Adrenal gland (tissue), 5 donors: ENCODE results near the gene SNAPC5.

ENCODE experiments used
- POLR2A ChIP-seq, 2 donors: fragments of 450-650 bp; IDR thresholded peaks; one replicate each; pipeline ENCODE4 v1.6.1; 2017; ENCODE audit warnings: antibody characterized with exemption in 2 of 2, mild to moderate bottlenecking in 2 of 2, moderate library complexity in 1 of 2
- TF ChIP-seq, protein P1 (sequence below), 6 experiments: fragments of 450-650 bp in 4 of 6; fragments of 200-600 bp in 2 of 6; sonication (generic) in 1 of 6; IDR thresholded peaks; 1 replicate in 5 of 6; 2 replicates in 1 of 6; pipeline versions ENCODE4 v1.5.1 to v1.8.0; 2016 to 2021; ENCODE audit warnings: antibody characterized with exemption in 6 of 6, mild to moderate bottlenecking in 2 of 6, moderate library complexity in 1 of 6
- donor health status: DM: no; HTN: no; CAD: no.

DNA sequence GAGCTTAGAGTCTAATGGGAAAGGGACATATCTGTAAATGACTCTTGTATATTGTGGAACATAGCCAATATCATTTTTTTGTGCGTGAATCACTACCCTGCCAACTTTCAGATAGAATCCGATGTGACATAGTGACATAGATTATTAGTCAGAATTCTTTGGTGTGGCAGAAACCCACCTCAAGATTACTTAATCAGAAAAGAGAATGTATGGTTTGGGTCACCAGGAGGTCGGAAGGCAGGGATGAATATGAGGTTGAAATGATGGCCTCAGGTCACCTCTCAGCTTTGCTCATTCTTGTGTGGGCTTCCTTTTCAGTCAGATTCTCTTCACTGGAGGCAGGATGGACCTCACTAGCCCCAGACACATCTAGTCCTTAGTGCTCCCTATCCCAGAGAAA, 41.4 kb downstream of the SNAPC5 start:
- TF ChIP-seq, protein P1, sequence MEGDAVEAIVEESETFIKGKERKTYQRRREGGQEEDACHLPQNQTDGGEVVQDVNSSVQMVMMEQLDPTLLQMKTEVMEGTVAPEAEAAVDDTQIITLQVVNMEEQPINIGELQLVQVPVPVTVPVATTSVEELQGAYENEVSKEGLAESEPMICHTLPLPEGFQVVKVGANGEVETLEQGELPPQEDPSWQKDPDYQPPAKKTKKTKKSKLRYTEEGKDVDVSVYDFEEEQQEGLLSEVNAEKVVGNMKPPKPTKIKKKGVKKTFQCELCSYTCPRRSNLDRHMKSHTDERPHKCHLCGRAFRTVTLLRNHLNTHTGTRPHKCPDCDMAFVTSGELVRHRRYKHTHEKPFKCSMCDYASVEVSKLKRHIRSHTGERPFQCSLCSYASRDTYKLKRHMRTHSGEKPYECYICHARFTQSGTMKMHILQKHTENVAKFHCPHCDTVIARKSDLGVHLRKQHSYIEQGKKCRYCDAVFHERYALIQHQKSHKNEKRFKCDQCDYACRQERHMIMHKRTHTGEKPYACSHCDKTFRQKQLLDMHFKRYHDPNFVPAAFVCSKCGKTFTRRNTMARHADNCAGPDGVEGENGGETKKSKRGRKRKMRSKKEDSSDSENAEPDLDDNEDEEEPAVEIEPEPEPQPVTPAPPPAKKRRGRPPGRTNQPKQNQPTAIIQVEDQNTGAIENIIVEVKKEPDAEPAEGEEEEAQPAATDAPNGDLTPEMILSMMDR (IDR thresholded peaks at IDR 0.05), result no peak
- TF ChIP-seq POLR2A (IDR thresholded peaks at IDR 0.05), result no peak
